Measurements from ENCODE around the gene CD72.
A peak's percentile ranks its signal among the peaks of the same experiment; 100 is the strongest.

- TF ChIP-seq CTCF (IDR thresholded peaks at IDR 0.05) (no peak), POLR2A (IDR thresholded peaks at IDR 0.05) (peak in 1 of 3 donors; percentile 50)
Measured at GRCh38 chr9:35618325-35618727, at the start of gene CD72.
